WTC11 (cell line): Measurements from ENCODE around the gene NELL2.

ENCODE experiments used
- CREB1 ChIP-seq: sonication (generic); formaldehyde crosslinking; IDR thresholded peaks from 2 replicates; pipeline ENCODE4 v1.8.0; 2023; ENCODE audit warnings: mild to moderate bottlenecking, missing genetic modification reagents
- CREM ChIP-seq: sonication (generic); formaldehyde crosslinking; IDR thresholded peaks from 2 replicates; pipeline ENCODE4 v1.8.1; 2022; ENCODE audit warnings: mild to moderate bottlenecking, missing genetic modification reagents, moderate library complexity
- MXD4 ChIP-seq: fragments of 250-450 bp; sonication (Bioruptor Pico); IDR thresholded peaks from 2 replicates; pipeline ENCODE4 v1.8.0; 2021; ENCODE audit warnings: mild to moderate bottlenecking, moderate library complexity, borderline replicate concordance
- SP1 ChIP-seq: sonication (generic); formaldehyde crosslinking; conservative IDR thresholded peaks from 2 replicates; pipeline ENCODE4 v1.8.1; 2022; ENCODE audit warnings: missing genetic modification reagents

GRCh38 chr12:44537354-44537753, 338.8 kb downstream of the NELL2 start:
- TF ChIP-seq CREB1 (no peak), SP1 (CRISPR knock-in tag) (no peak), MXD4 (CRISPR knock-in tag) (no peak), CREM (CRISPR knock-in tag) (no peak)
